ENCODE results near the gene CSNK2A1. TPM values are rescaled to one million over a fixed set of nuclear protein-coding genes. Genes with fewer than 3 reads are reported as not detected.

CSNK2A1 gene
- total and polyA plus RNA-seq, 11 donors: 30.3 to 136 (median 119) TPM

GRCh38 chr20:574297-574942 is 30.8 kb upstream of the CSNK2A1 start:
- no peak overlapping the region for H3K4me3 ChIP-seq
- H3K9me3 ChIP-seq: no peaks in the 10 kb centered on the region
- H3K27me3 ChIP-seq: peaks cover 0 to 5% (median 0%) of the 10 kb centered on the region in 9 donors
- peaks cover 4 to 66% (median 47%) of the 10 kb centered on the region in 12 donors for H3K4me1 ChIP-seq
- H3K27ac ChIP-seq: peak overlapping the region; percentile 45 to 93 (median 82)
- DNase-seq (peak; percentile 63 to 78 (median 72)), ATAC-seq (peak; percentile 47 to 82 (median 62))
- 62 to 78% (median 70%) methylated on average over 15 of the region's 15 CpGs for WGBS, 4 donors
- H3K36me3 ChIP-seq: no peaks in the 10 kb centered on the region
- TF ChIP-seq POLR2A (IDR thresholded peaks at IDR 0.05): no peak
- no peak for TF ChIP-seq CTCF (IDR thresholded peaks at IDR 0.05)
- intact Hi-C loops (cut with DNase I): loop anchor here in 5 of 10 donors (2.0 to 5.0 kb wide), 3 partner anchors 14 to 33 kb away; no protein-coding TSS in a partner anchor

- WGBS, 4 donors: 69 to 74% (median 70%) methylated on average over 12 of the region's 12 CpGs
- H3K9me3 ChIP-seq: no peaks in the 10 kb centered on the region
- H3K27ac ChIP-seq: peak overlapping the region; percentile 45 to 93 (median 82)
- peak overlapping the region in 1 of 12 donors; percentile 3 for H3K4me3 ChIP-seq
- peaks cover 4 to 72% (median 53%) of the 10 kb centered on the region in 12 donors for H3K4me1 ChIP-seq
- H3K27me3 ChIP-seq: peaks cover 0 to 7% (median 0%) of the 10 kb centered on the region in 9 donors
- intact Hi-C loops (cut with DNase I): loop anchor here in 5 of 10 donors (2.0 to 5.0 kb wide), 5 partner anchors 15 to 34 kb away; no protein-coding TSS in a partner anchor
- no peak for DNase-seq
- TF ChIP-seq CTCF (IDR thresholded peaks at IDR 0.05) (no peak), POLR2A (IDR thresholded peaks at IDR 0.05) (no peak)
- H3K36me3 ChIP-seq: no peaks in the 10 kb centered on the region
- ATAC-seq: no peak
These were observed 30.1 kb upstream of the CSNK2A1 start for GRCh38 chr20:573414-574296.

GRCh38 chr20:572727-573126 is 29.1 kb upstream of the CSNK2A1 start:
- peak overlapping the region; percentile 51 to 93 (median 82) for H3K27ac ChIP-seq
- peak in 1 of 4 donors; percentile 12 for ATAC-seq
- intact Hi-C loops (cut with DNase I): loop anchor here in 5 of 10 donors (2.0 to 5.0 kb wide), 3 partner anchors 22 to 35 kb away; no protein-coding TSS in a partner anchor
- H3K4me1 ChIP-seq: peaks cover 4 to 81% (median 62%) of the 10 kb centered on the region in 12 donors
- peak overlapping the region in 4 of 12 donors; percentile 23 to 39 (median 29) for H3K4me3 ChIP-seq
- 34 to 50% (median 40%) methylated on average over 7 of the region's 7 CpGs for WGBS, 4 donors
- H3K36me3 ChIP-seq: no peaks in the 10 kb centered on the region
- H3K9me3 ChIP-seq: no peaks in the 10 kb centered on the region
- H3K27me3 ChIP-seq: peaks cover 0 to 7% (median 0%) of the 10 kb centered on the region in 9 donors
- peak in 3 of 5 donors; percentile 56 to 63 (median 62) for DNase-seq
- no peak for TF ChIP-seq CTCF (IDR thresholded peaks at IDR 0.05)
